Measurements from ENCODE around the gene HEXIM1.

The HEXIM1 gene

DNA sequence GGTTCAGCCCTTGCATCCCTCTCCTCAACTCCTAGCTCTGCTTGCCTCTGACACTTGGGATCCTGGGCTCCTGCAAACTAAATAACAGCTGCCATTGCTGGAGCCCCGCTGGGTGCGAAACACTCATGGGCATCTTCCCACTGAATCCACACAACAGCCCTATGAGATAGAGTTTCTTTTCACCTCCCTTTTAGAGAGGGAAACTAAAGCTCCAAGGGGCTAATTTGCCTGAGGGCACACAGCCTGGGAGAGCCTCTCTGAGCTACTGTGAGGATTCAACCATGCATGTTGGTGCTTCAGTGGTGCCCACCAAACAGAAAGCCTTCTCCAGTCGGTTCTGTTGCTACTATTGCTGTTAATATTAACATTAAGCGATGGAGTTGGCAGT is 8.7 kb upstream of the HEXIM1 start:
- no peak overlapping the region for H3K4me3 ChIP-seq (replicated peaks; ENCODE audit: low read depth, low read length)
- no peak for DNase-seq (ENCODE audit: extremely low read depth, low read depth)
- TF ChIP-seq, protein P1, sequence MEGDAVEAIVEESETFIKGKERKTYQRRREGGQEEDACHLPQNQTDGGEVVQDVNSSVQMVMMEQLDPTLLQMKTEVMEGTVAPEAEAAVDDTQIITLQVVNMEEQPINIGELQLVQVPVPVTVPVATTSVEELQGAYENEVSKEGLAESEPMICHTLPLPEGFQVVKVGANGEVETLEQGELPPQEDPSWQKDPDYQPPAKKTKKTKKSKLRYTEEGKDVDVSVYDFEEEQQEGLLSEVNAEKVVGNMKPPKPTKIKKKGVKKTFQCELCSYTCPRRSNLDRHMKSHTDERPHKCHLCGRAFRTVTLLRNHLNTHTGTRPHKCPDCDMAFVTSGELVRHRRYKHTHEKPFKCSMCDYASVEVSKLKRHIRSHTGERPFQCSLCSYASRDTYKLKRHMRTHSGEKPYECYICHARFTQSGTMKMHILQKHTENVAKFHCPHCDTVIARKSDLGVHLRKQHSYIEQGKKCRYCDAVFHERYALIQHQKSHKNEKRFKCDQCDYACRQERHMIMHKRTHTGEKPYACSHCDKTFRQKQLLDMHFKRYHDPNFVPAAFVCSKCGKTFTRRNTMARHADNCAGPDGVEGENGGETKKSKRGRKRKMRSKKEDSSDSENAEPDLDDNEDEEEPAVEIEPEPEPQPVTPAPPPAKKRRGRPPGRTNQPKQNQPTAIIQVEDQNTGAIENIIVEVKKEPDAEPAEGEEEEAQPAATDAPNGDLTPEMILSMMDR (IDR thresholded peaks at IDR 0.05; ENCODE audit: low read depth, low read length, missing control alignments) = no peak

DNA sequence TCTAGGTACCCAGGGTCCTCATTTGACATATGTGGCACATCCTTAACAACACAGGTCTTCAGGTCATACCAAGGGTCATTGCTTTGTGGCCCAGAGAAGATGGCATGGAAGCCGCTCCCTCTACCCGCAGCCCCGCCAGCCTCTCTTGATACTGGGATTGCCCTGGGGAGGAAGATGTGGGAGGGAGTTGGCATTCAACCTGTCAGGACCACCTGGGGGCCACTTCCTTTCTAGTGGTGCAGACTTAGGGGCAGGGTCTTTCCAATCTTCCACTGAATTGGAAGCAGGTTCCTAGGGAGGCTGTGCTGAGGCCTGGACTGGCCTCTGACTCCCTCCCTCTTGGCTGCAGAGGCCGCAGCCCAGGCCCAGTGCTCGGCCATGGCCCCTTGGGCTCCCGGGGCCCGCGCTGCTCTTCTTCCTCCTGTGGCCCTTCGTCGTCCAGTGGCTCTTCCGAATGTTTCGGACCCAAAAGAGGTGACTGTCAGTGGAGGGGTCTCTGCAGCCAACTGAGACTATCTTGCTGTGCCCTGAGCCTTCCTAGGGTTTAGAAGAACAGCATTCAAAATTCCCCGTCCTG is 5.1 kb upstream of the HEXIM1 start:
- no peak overlapping the region for H3K4me3 ChIP-seq (replicated peaks; ENCODE audit: low read depth, low read length)
- TF ChIP-seq, protein P1 (IDR thresholded peaks at IDR 0.05; ENCODE audit: low read depth, low read length, missing control alignments) = no peak
- DNase-seq (ENCODE audit: extremely low read depth, low read depth) = no peak

DNA sequence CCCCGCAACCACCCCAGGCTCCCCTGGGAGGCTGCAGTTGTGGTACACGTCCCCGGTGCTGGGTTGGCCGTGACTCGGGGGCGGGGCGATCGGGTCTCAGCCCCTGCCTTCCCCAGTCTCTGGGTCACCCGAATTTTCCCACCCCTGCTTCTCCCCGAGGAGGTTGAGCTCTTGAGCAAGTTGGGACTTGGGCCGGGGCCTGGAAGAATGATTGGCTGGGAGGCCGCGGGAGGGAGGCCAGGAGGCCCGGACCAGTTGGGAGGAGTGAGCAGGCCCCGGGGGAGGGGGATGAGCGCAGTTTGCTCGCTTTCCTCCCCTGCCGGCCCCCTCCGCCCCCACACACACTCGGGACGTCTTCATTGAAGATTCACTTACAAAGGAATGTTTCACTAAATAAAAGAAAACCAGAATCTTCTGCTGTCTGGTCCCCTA is 4.5 kb upstream of the HEXIM1 start:
- no peak for DNase-seq (ENCODE audit: extremely low read depth, low read depth)
- TF ChIP-seq, protein P1 (IDR thresholded peaks at IDR 0.05; ENCODE audit: low read depth, low read length, missing control alignments) = no peak
- peak overlapping the region; percentile 22; the same call in 1 of the 2 replicates for H3K4me3 ChIP-seq (replicated peaks; ENCODE audit: low read depth, low read length)

DNA sequence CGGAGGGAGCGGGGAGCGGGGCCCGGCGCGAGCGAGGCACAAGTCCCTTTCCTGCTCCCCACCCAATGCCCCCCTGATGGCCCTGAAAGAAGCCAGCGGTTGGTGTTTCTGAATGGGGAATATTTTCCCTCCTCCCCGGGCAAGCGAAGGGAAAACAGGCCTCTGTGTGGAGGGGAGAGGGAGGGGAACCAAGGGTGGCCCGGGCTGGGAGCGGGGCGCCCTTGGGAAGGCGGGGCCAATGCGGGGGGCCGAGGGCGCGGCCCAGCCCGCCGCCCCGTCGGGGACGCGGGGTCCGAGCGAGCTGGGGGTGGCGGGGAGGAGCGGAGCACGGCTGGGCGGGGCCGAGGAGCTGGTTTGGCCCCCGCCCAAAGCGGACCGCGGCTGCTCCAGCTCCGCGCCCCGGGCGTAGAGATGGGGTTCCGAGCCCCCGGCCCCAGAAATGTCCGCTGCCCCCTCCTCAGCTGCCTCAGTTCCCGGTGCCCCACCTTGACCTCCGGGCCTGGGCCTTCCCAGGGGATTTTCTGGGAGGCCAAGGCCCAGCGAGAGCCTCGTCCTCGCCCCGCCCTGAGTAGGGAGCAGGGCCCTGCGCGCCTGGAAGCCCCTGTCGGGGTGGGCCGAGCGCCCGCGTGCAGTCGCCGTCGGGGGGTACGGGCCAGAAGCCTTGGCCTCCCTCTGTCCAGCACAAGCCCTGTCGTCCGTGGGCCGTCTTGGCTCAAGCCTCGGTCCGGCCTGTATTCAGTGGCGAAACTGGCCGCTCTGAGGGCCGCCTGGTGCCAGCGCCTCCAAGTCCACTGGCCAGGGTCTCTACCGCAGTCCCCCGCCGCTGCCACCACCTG is 3.9 kb upstream of the HEXIM1 start:
- no peak for DNase-seq (ENCODE audit: extremely low read depth, low read depth)
- TF ChIP-seq, protein P1 (IDR thresholded peaks at IDR 0.05; ENCODE audit: low read depth, low read length, missing control alignments) = no peak
- H3K4me3 ChIP-seq (replicated peaks; ENCODE audit: low read depth, low read length) = peak overlapping the region; percentile 22; the same call in 1 of the 2 replicates

DNA sequence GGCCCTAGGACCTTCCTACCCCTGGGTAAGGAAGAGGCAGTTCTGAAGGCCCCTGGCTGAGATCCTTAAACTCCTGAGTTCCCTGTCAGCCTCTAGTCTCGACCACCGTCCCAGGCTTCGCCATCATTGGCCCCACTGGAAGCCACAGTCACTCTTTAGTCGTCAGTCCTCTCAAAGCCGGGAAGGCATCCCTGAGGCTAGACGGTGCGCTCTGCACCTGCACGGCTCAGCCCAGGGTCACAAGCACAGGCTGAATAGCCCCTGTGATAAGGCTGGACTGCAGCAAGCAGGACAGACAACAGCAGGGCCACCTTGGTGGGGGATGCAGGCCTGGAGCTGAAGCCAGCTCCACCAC is 3.3 kb upstream of the HEXIM1 start:
- no peak for DNase-seq (ENCODE audit: extremely low read depth, low read depth)
- TF ChIP-seq, protein P1 (IDR thresholded peaks at IDR 0.05; ENCODE audit: low read depth, low read length, missing control alignments) = no peak
- no peak overlapping the region for H3K4me3 ChIP-seq (replicated peaks; ENCODE audit: low read depth, low read length)

DNA sequence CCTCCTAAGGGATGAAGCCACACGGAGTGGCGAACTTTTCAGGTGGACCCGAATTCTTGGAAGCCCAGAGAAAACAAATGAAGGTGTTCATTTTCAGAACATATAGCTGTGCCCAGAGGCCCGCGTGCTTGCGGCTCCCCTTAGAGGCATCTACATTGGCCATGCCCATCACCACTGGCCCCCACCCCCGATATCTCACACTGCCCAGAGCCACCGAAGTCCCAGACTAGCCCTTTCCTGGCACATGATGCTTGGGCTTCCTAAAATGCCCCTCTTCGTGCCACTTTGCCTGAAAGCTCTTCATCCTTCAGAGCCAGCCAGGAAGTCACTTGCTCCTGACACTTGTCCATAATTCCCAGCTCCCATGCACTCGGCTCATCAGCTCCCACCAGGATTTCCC is 2.1 kb upstream of the HEXIM1 start:
- no peak for DNase-seq (ENCODE audit: extremely low read depth, low read depth)
- no peak overlapping the region for H3K4me3 ChIP-seq (replicated peaks; ENCODE audit: low read depth, low read length)
- TF ChIP-seq, protein P1 (IDR thresholded peaks at IDR 0.05; ENCODE audit: low read depth, low read length, missing control alignments) = no peak

Data from HFF-Myc (cell line).